Measurements from ENCODE around the gene PCSK2. TPM values are rescaled to one million over a fixed set of nuclear protein-coding genes. Genes with fewer than 3 reads are reported as not detected.

Gene PCSK2
- total and polyA plus RNA-seq, 2 of the 8 experiments (the other 6 are each of a cell fraction or from before 2014, with no cell fraction given) = 1.9 to 4.2 TPM

GRCh38 chr20:17226410-17227218, at the start of gene PCSK2 (continued):
- TF ChIP-seq NANOG (IDR thresholded peaks at IDR 0.05; ENCODE audit: insufficient read depth, low read depth, low read length, poor library complexity, severe bottlenecking) (peak; percentile 71), POLR2AphosphoS5 (IDR thresholded peaks at IDR 0.05; ENCODE audit: low read depth, low read length) (no peak), ATF2 (IDR thresholded peaks at IDR 0.05; ENCODE audit: low read length) (peak; percentile 95), EGR1 (IDR thresholded peaks at IDR 0.05; ENCODE audit: borderline replicate concordance, low read depth, low read length) (no peak), SP1 (IDR thresholded peaks at IDR 0.05; ENCODE audit: low read depth, low read length) (peak; percentile 65; the same call in 1 of the 2 replicates), SRF (IDR thresholded peaks at IDR 0.05; ENCODE audit: low read depth, low read length) (no peak), JUN (IDR thresholded peaks at IDR 0.05; ENCODE audit: low read depth, low read length) (peak; percentile 56; the same call in 1 of the 2 replicates), CEBPB (IDR thresholded peaks at IDR 0.05; ENCODE audit: low read depth, low read length) (no peak), SIX5 (IDR thresholded peaks at IDR 0.05; ENCODE audit: low read depth, low read length) (no peak), GTF2F1 (IDR thresholded peaks at IDR 0.05; ENCODE audit: borderline replicate concordance, low read depth, low read length) (no peak), RAD21 (IDR thresholded peaks at IDR 0.05 in 1 of 2, conservative IDR thresholded peaks at IDR 0.05 in 1 of 2; ENCODE audit: low read depth in 2 of 2, low read length in 2 of 2) (peak in 1 of 2 experiments; percentile 27; a peak in 2 of 4 replicates), POU5F1 (IDR thresholded peaks at IDR 0.05; ENCODE audit: low read depth, low read length) (no peak), EP300 (IDR thresholded peaks at IDR 0.05; ENCODE audit: borderline replicate concordance in 1 of 2, low read depth in 2 of 2, low read length in 2 of 2) (no peak), HDAC6 (IDR thresholded peaks at IDR 0.05; ENCODE audit: low read depth, low read length) (no peak), RBBP5 (IDR thresholded peaks at IDR 0.05; ENCODE audit: borderline replicate concordance, low read depth, low read length) (no peak), CBX5 (IDR thresholded peaks at IDR 0.05; ENCODE audit: low read depth, low read length) (no peak), JUND (IDR thresholded peaks at IDR 0.05; ENCODE audit: low read length) (peak; percentile 89), GABPA (IDR thresholded peaks at IDR 0.05; ENCODE audit: borderline replicate concordance, insufficient read depth, low read length) (no peak), POLR2A (IDR thresholded peaks at IDR 0.05; ENCODE audit: control extremely low read depth in 1 of 2, low read depth in 2 of 2, low read length in 2 of 2) (peak in 1 of 2 experiments; percentile 60; a peak in 2 of 3 replicates), CTBP2 (IDR thresholded peaks at IDR 0.05; ENCODE audit: borderline replicate concordance, insufficient read depth, insufficient read length, low read length) (no peak), KDM4A (IDR thresholded peaks at IDR 0.05; ENCODE audit: low read depth, low read length, severe bottlenecking) (peak; percentile 37), CREB1 (IDR thresholded peaks at IDR 0.05) (peak; percentile 75)

Measured in H1 (cell line).